H1 (cell line): Measurements from ENCODE around the gene ARHGEF4. TPM values are rescaled to one million over a fixed set of nuclear protein-coding genes. Genes with fewer than 3 reads are reported as not detected.

Experiments
- BRCA1 ChIP-seq: IDR thresholded peaks from 2 replicates; pipeline ENCODE4 v1.6.1; 2012; ENCODE audit warnings: low read depth, low read length, improper control_type of control experiment
- CHD1 ChIP-seq: IDR thresholded peaks from 2 replicates; pipeline ENCODE4 v1.6.1; 2012; ENCODE audit warnings: low read depth, low read length, improper control_type of control experiment
- CHD7 ChIP-seq: fragments of 300-600 bp; sonication (generic); IDR thresholded peaks from 2 replicates; pipeline ENCODE4 v1.7.1; 2012; ENCODE audit warnings: low read length, moderate library complexity, mild to moderate bottlenecking, inconsistent platforms; ENCODE audit not compliant: insufficient replicate concordance
- CREB1 ChIP-seq: IDR thresholded peaks from 2 replicates; pipeline ENCODE4 v1.6.1; 2012; ENCODE audit warnings: inconsistent platforms
- HDAC6 ChIP-seq: IDR thresholded peaks from one replicate; pipeline ENCODE4 v1.7.1; 2012; ENCODE audit warnings: low read depth, mild to moderate bottlenecking, inconsistent platforms, low read length, moderate library complexity
- PHF8 ChIP-seq: fragments of 200-600 bp; sonication (generic); conservative IDR thresholded peaks from 2 replicates; pipeline ENCODE4 v1.7.1; 2012; ENCODE audit warnings: low read depth, mild to moderate bottlenecking, inconsistent platforms, low read length, moderate library complexity
- POLR2AphosphoS5 ChIP-seq: IDR thresholded peaks from 2 replicates; pipeline ENCODE4 v1.6.1; 2011; ENCODE audit warnings: low read depth, low read length
- POU5F1 ChIP-seq: IDR thresholded peaks from 2 replicates; pipeline ENCODE4 v1.6.1; 2011; ENCODE audit warnings: low read depth, mild to moderate bottlenecking, low read length, moderate library complexity
- RFX5 ChIP-seq: IDR thresholded peaks from 2 replicates; pipeline ENCODE4 v1.6.1; 2011; ENCODE audit warnings: low read depth, low read length, improper control_type of control experiment, borderline replicate concordance
- SIN3A ChIP-seq, 2 experiments: IDR thresholded peaks in 1 of 2; conservative IDR thresholded peaks in 1 of 2; 2 replicates each; pipeline ENCODE4 v1.6.1; 2011 to 2012; ENCODE audit warnings: low read length in 2 of 2, improper control_type of control experiment in 1 of 2, low read depth in 1 of 2, mild to moderate bottlenecking in 1 of 2
- SIRT6 ChIP-seq: IDR thresholded peaks from one replicate; pipeline ENCODE4 v1.7.1; 2012; ENCODE audit warnings: low read length, inconsistent platforms
- SP2 ChIP-seq: IDR thresholded peaks from 2 replicates; pipeline ENCODE4 v1.6.1; 2012; ENCODE audit warnings: mild to moderate bottlenecking, low read length, inconsistent platforms
- polyA plus RNA-seq, 7 experiments: library from polyadenylated mRNA; depleted of rRNA in 3 of 7; stranded (reverse) in 5 of 7; unstranded in 2 of 7; fragments of >200 nt in 5 of 7; fragments of 200-250 nt in 2 of 7; gene quantifications; 1 replicate in 5 of 7; 2 replicates in 1 of 7; 4 replicates in 1 of 7; pipeline versions ENCODE4 v1.2.1 to v1.2.3, GENCODE V29; 2011 to 2013; ENCODE audit warnings: missing spikeins in 2 of 7, mixed read lengths in 2 of 7
- total RNA-seq: library from RNA; stranded (reverse); fragmentation: NEBNext Ultra II Directional; extraction: Animal tissue kit (Norgen Biotek cat#: 25700); gene quantifications from 2 replicates; pipeline ENCODE4 v1.2.1, GENCODE V29; 2021
- TF ChIP-seq, protein P1 (sequence below): IDR thresholded peaks from 2 replicates; pipeline ENCODE4 v1.6.1; 2012; ENCODE audit warnings: inconsistent platforms

The ARHGEF4 gene
- total and polyA plus RNA-seq, 2 of the 8 experiments (the other 6 are each of a cell fraction or from before 2014, with no cell fraction given) = 10.6 to 14.6 TPM

- TF ChIP-seq CHD7 (no peak), SIRT6 (no peak), PHF8 (no peak), BRCA1 (no peak), CREB1 (no peak), POU5F1 (no peak), SIN3A (conservative IDR thresholded peaks at IDR 0.05 in 1 of 2, IDR thresholded peaks at IDR 0.05 in 1 of 2; ENCODE audit: low read depth in 1 of 2, low read length in 2 of 2) (no peak), HDAC6 (no peak), CHD1 (no peak), POLR2AphosphoS5 (no peak), RFX5 (no peak), SP2 (no peak)
- TF ChIP-seq, protein P1, sequence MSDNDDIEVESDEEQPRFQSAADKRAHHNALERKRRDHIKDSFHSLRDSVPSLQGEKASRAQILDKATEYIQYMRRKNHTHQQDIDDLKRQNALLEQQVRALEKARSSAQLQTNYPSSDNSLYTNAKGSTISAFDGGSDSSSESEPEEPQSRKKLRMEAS = no peak
Measured at GRCh38 chr2:131039101-131039440, 202.4 kb downstream of the ARHGEF4 start (continued).
